ENCODE measurements around the gene STEAP2. TPM values are rescaled to one million over a fixed set of nuclear protein-coding genes. Genes with fewer than 3 reads are reported as not detected.
A peak's percentile ranks its signal among the peaks of the same experiment; 100 is the strongest.
"Not testable (repeated sequence)": the region's sequence is repeated elsewhere in the genome, so short reads cannot be mapped to it uniquely, and the experiment has no call there.

STEAP2 gene
- total RNA-seq, 1 donor from 2014 or later = 18.7 TPM

DNA sequence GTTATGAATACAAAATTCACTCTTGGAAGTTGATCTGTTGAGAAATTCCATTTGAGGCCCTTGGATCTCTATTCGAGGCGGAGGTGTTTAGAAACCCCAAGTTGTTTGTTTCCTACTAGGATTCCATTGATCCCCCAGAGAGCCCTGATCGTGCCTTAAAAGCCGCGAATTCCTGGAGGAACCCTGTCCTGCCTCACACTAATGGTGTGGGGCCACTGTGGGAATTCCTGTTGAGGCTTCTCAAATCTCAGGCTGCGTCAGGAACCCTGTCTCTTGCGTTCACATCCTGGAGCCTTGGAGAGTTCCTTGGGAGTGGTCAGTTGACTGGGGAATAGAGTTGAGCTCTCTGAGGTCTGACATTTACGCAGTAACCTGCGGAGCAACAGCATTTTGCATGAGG lies 34.6 kb downstream of the STEAP2 start:
- Histone ChIP-seq H3K9me3 (no peaks in the 10 kb centered on the region), H3K36me3 (no peaks in the 10 kb centered on the region), H3K27me3 (no peaks in the 10 kb centered on the region), H3K4me3 (peak overlapping the region; percentile 88 to 90), H3K4me1 (peaks cover 3 to 8% of the 10 kb centered on the region in 2 donors), H3K27ac (no peak overlapping the region)
- intact Hi-C loops (cut with DNase I) = loop anchor here (5.0 to 10.0 kb wide), 2 partner anchors 101 to 1019 kb away; partner anchors contain the start of genes FZD1 and GTPBP10
- TF ChIP-seq, protein P1, sequence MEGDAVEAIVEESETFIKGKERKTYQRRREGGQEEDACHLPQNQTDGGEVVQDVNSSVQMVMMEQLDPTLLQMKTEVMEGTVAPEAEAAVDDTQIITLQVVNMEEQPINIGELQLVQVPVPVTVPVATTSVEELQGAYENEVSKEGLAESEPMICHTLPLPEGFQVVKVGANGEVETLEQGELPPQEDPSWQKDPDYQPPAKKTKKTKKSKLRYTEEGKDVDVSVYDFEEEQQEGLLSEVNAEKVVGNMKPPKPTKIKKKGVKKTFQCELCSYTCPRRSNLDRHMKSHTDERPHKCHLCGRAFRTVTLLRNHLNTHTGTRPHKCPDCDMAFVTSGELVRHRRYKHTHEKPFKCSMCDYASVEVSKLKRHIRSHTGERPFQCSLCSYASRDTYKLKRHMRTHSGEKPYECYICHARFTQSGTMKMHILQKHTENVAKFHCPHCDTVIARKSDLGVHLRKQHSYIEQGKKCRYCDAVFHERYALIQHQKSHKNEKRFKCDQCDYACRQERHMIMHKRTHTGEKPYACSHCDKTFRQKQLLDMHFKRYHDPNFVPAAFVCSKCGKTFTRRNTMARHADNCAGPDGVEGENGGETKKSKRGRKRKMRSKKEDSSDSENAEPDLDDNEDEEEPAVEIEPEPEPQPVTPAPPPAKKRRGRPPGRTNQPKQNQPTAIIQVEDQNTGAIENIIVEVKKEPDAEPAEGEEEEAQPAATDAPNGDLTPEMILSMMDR (IDR thresholded peaks at IDR 0.05) = no peak
- DNase-seq (ENCODE audit: low spot score in 2 of 2) = no peak

GRCh38 chr7:90248706-90249105 lies 37.2 kb downstream of the STEAP2 start:
- H3K36me3 ChIP-seq = no peaks in the 10 kb centered on the region
- DNase-seq (ENCODE audit: low spot score in 2 of 2) = no peak
- H3K4me3 ChIP-seq = no peak overlapping the region
- intact Hi-C loops (cut with DNase I) = loop anchor here (5.0 to 10.0 kb wide), 2 partner anchors 99 to 1016 kb away; partner anchors contain the start of genes FZD1 and GTPBP10
- H3K9me3 ChIP-seq = no peaks in the 10 kb centered on the region
- H3K27ac ChIP-seq = no peak overlapping the region
- no peaks in the 10 kb centered on the region for H3K27me3 ChIP-seq
- TF ChIP-seq, protein P1 (IDR thresholded peaks at IDR 0.05) = no peak
- H3K4me1 ChIP-seq = peaks cover 3 to 8% of the 10 kb centered on the region in 2 donors

DNA sequence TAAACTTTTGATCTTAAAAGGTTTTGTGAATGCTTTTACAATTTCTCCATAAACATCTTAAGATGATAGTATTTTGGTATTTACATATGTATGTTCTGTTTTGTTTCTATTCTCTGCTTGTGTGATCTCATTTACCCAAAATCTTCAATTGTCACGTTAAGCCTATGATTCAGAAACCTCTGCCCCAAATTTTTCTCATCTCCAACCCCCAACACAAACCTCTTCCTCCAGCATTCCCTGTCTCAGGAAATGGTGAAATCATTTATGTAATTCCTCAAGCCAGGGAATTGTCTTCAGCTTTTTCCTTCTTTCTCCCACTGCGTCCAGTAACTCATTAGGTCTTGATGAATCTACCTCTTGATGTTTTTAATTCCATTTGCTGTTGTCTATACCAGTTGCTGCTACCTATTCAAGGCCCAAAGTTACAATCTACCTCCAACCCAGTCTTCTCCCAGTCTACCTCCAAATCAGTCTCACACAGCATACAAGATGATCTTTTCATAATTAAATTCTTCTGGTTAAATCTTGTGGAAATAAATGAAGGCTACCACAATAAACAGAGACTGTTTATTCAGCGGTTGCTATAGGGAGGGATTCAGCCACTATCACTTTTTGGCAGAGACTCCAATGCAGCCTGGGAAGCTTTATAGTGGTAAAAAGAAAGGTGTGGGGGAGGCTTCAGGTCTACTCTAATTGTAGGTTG lies 39.2 kb downstream of the STEAP2 start:
- Histone ChIP-seq H3K4me1 (peaks cover 0 to 2% of the 10 kb centered on the region in 2 donors), H3K4me3 (no peak overlapping the region), H3K36me3 (no peaks in the 10 kb centered on the region), H3K27ac (peak overlapping the region in 1 of 2 donors; percentile 11), H3K9me3 (no peaks in the 10 kb centered on the region), H3K27me3 (no peaks in the 10 kb centered on the region)
- TF ChIP-seq, protein P1 (IDR thresholded peaks at IDR 0.05) = no peak
- DNase-seq (ENCODE audit: low spot score in 2 of 2) = no peak
- intact Hi-C loops (cut with DNase I) = no loop called here

- intact Hi-C loops (cut with DNase I) = no loop called here
- Histone ChIP-seq H3K27me3 (no peaks in the 10 kb centered on the region), H3K4me3 (no peak overlapping the region), H3K27ac (no peak overlapping the region), H3K4me1 (no peaks in the 10 kb centered on the region), H3K36me3 (no peaks in the 10 kb centered on the region), H3K9me3 (no peaks in the 10 kb centered on the region)
- TF ChIP-seq, protein P1 (IDR thresholded peaks at IDR 0.05) = no peak
- DNase-seq (ENCODE audit: low spot score in 2 of 2) = no peak
Observed at GRCh38 chr7:90251304-90251635, 39.7 kb downstream of the STEAP2 start.

GRCh38 chr7:90256011-90256410 lies 44.5 kb downstream of the STEAP2 start:
- peak overlapping the region in 1 of 2 donors; percentile 36 for H3K27ac ChIP-seq
- intact Hi-C loops (cut with DNase I); H3K4me3 ChIP-seq; H3K36me3 ChIP-seq; H3K4me1 ChIP-seq; H3K27me3 ChIP-seq; H3K9me3 ChIP-seq; DNase-seq (ENCODE audit: low spot score in 2 of 2): not testable (repeated sequence)

DNA sequence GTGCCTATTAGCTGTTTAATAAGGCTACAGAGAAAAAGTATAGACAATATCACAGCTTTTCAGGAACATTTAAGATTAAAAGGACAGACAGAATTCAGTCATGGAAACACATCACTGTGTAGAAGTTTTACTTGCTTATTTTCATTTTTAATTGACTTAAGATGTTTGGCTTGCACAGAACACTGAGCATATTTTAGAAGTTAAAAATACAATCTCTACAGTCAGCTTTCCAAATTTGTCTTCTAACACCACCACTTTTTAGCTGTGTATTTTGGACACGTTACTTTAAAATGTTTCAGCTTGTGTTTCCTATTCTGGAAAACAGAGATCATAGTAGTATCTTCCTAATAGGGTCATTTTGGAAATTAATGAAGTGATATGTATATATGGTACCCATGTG lies 45.2 kb downstream of the STEAP2 start:
- Histone ChIP-seq H3K36me3 (no peaks in the 10 kb centered on the region), H3K4me3 (no peak overlapping the region), H3K4me1 (peaks cover 0 to 2% of the 10 kb centered on the region in 2 donors), H3K27ac (peak overlapping the region in 1 of 2 donors; percentile 14), H3K27me3 (no peaks in the 10 kb centered on the region), H3K9me3 (no peaks in the 10 kb centered on the region)
- TF ChIP-seq, protein P1 (IDR thresholded peaks at IDR 0.05) = no peak
- intact Hi-C loops (cut with DNase I) = no loop called here
- no peak for DNase-seq (ENCODE audit: low spot score in 2 of 2)
